ENCODE results near the gene VAPA.

VAPA gene

DNA sequence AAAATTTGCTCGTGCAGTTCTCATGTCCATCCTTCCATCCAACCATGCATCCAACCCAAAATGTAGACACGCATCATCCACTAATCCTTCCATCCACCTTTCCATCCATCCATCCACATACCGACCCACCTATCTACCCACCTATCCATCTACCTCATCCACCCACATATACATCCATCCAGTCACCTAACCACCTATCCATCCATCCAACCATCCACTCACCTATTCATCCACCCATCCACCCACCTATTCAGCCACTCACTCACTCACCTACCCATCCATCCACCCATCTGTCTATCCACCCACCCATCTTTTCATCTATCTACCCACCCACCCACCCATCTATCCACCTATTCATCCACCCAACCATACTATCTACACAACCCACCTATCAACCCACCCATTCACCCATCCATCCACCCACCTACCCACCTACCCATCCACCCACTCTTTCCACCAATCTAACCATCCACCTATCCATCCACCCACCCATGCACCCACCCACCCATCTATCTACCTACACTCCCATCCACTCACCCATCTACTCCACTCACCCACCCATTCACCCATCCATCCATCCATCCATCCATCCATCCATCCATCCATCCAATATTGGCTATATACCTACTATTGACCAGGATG lies 94.3 kb downstream of the VAPA start:
- no peak for DNase-seq
